Fibroblast of lung (primary cell): Measurements from ENCODE around the gene PCSK6. TPM values are rescaled to one million over a fixed set of nuclear protein-coding genes. Genes with fewer than 3 reads are reported as not detected.

ENCODE experiments used
- DNase-seq, 2 donors: peaks; one replicate each; pipeline versions ENCODE4 v3.0.0 to v3.0.0-alpha.2; 2010; ENCODE audit warnings: low read depth in 2 of 2
- H2AFZ ChIP-seq: 2 replicates; pipeline ENCODE4 v1.5.1; 2012; ENCODE audit warnings: low read length, control low read depth, inconsistent platforms
- H3K27ac ChIP-seq: 2 replicates; pipeline ENCODE4 v1.5.1; 2011; ENCODE audit warnings: low read length, control low read depth; ENCODE audit not compliant: insufficient read depth
- H3K27me3 ChIP-seq: 2 replicates; pipeline ENCODE4 v1.5.1; 2011; ENCODE audit warnings: mild to moderate bottlenecking, low read length; ENCODE audit not compliant: control insufficient read depth, insufficient read depth
- H3K36me3 ChIP-seq: 2 replicates; pipeline ENCODE4 v1.5.1; 2011; ENCODE audit warnings: low read length; ENCODE audit not compliant: control insufficient read depth, insufficient read depth
- H3K4me1 ChIP-seq: 2 replicates; pipeline ENCODE4 v1.5.1; 2011; ENCODE audit warnings: low read length; ENCODE audit not compliant: control insufficient read depth, insufficient read depth; ENCODE audit errors: extremely low read depth
- H3K4me2 ChIP-seq: 2 replicates; pipeline ENCODE4 v1.5.1; 2011; ENCODE audit warnings: low read length, control low read depth; ENCODE audit not compliant: insufficient read depth; ENCODE audit errors: extremely low read depth
- H3K4me3 ChIP-seq, 4 experiments: fragments of 200-600 bp in 1 of 4; sonication (generic) in 1 of 4; replicated peaks in 1 of 4; 2 replicates each; pipeline ENCODE4 v1.5.1; 2011 to 2016; ENCODE audit warnings: low read length in 4 of 4, low read depth in 3 of 4, mild to moderate bottlenecking in 3 of 4, control low read depth in 2 of 4, inconsistent platforms in 1 of 4, mixed read lengths in 1 of 4; ENCODE audit not compliant: insufficient read depth in 1 of 4; ENCODE audit errors: control extremely low read depth in 1 of 4
- H3K79me2 ChIP-seq: 2 replicates; pipeline ENCODE4 v1.5.1; 2012; ENCODE audit warnings: mild to moderate bottlenecking, low read length, inconsistent platforms; ENCODE audit not compliant: control insufficient read depth, insufficient read depth
- H3K9ac ChIP-seq: 2 replicates; pipeline ENCODE4 v1.5.1; 2011; ENCODE audit warnings: mild to moderate bottlenecking, low read length, control low read depth; ENCODE audit not compliant: insufficient read depth
- H3K9me3 ChIP-seq: 2 replicates; pipeline ENCODE4 v1.5.1; 2012; ENCODE audit warnings: low read depth, low read length; ENCODE audit not compliant: control insufficient read depth, insufficient read depth
- H4K20me1 ChIP-seq: 2 replicates; pipeline ENCODE4 v1.5.1; 2011; ENCODE audit warnings: low read length; ENCODE audit not compliant: control insufficient read depth, insufficient read depth; ENCODE audit errors: extremely low read depth
- EZH2 ChIP-seq: IDR thresholded peaks from 2 replicates; pipeline ENCODE4 v1.5.1; 2012; ENCODE audit warnings: low read length, control low read depth, mild to moderate bottlenecking; ENCODE audit errors: missing control alignments
- polyA plus RNA-seq, 2 donors: library from polyadenylated mRNA; depleted of rRNA in 1 of 2; stranded (reverse) in 1 of 2; unstranded in 1 of 2; fragments of >200 nt; gene quantifications; 2 replicates each; pipeline ENCODE4 v1.2.1, GENCODE V29; 2011 to 2012; ENCODE audit warnings: missing spikeins in 1 of 2
- total RNA-seq: library from RNA; depleted of rRNA; stranded (reverse); fragments of >200 nt; gene quantifications from 2 replicates; pipeline ENCODE4 v1.2.1, GENCODE V29; 2014
- TF ChIP-seq, protein P1 (sequence below), 2 donors: IDR thresholded peaks in 1 of 2; conservative IDR thresholded peaks in 1 of 2; 1 replicate in 1 of 2; 2 replicates in 1 of 2; pipeline ENCODE4 v1.5.1; 2011 to 2012; ENCODE audit warnings: low read length in 2 of 2, control low read depth in 1 of 2, inconsistent platforms in 1 of 2, low read depth in 1 of 2, mild to moderate bottlenecking in 1 of 2

Gene PCSK6
- total and polyA plus RNA-seq, 2 donors (not counting 1 experiment from before 2014, with no cell fraction given): 0.02 to 0.83 TPM

- DNase-seq: no peak
- no peak overlapping the region for H3K4me2 ChIP-seq
Observed at GRCh38 chr15:101366853-101367252, 122.7 kb downstream of the PCSK6 start.

DNA sequence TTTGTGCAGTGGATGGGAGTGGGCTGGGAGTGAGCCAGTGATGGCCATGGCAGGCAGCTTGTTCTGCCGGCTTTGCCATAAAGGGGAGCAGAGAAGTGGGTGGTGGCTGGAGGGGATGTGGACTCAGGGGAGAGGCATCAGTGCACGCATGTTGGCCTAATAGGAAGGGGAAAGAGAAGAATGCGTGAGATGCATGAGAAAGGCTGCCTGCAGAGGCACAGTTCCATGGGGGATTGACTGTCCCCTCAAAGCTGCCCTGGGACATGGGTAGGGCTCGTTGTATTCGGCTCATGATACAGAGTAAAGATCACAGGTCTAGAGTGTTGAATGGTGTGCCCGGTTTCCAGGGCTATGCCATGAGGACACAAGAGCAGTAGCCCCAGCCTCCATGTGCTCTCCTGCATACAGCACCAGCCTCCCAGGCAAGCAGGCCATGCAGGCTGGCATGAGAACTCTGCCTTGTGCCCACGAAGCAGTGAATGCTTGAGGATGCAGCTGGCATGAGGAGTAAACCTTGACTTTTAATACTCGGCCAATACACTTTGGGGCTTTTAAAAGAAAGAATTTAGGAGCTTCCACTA lies 126.4 kb downstream of the PCSK6 start:
- Histone ChIP-seq H3K9me3 (no peaks in the 10 kb centered on the region), H4K20me1 (no peaks in the 10 kb centered on the region), H2AFZ (no peak overlapping the region), H3K79me2 (no peaks in the 10 kb centered on the region), H3K4me2 (no peak overlapping the region), H3K27me3 (no peaks in the 10 kb centered on the region), H3K9ac (no peak overlapping the region), H3K4me3 (no peak overlapping the region), H3K27ac (no peak overlapping the region), H3K36me3 (no peaks in the 10 kb centered on the region), H3K4me1 (no peaks in the 10 kb centered on the region)
- DNase-seq: no peak
- TF ChIP-seq, protein P1, sequence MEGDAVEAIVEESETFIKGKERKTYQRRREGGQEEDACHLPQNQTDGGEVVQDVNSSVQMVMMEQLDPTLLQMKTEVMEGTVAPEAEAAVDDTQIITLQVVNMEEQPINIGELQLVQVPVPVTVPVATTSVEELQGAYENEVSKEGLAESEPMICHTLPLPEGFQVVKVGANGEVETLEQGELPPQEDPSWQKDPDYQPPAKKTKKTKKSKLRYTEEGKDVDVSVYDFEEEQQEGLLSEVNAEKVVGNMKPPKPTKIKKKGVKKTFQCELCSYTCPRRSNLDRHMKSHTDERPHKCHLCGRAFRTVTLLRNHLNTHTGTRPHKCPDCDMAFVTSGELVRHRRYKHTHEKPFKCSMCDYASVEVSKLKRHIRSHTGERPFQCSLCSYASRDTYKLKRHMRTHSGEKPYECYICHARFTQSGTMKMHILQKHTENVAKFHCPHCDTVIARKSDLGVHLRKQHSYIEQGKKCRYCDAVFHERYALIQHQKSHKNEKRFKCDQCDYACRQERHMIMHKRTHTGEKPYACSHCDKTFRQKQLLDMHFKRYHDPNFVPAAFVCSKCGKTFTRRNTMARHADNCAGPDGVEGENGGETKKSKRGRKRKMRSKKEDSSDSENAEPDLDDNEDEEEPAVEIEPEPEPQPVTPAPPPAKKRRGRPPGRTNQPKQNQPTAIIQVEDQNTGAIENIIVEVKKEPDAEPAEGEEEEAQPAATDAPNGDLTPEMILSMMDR (conservative IDR thresholded peaks at IDR 0.05 in 1 of 2, IDR thresholded peaks at IDR 0.05 in 1 of 2; ENCODE audit: low read depth in 1 of 2, low read length in 2 of 2): no peak
- no peak for TF ChIP-seq EZH2

More at GRCh38 chr15:101366853-101367252, 122.7 kb downstream of the PCSK6 start:
- Histone ChIP-seq H2AFZ (no peak overlapping the region), H3K4me1 (no peaks in the 10 kb centered on the region), H3K79me2 (no peaks in the 10 kb centered on the region), H3K9me3 (no peaks in the 10 kb centered on the region), H3K27ac (no peak overlapping the region), H3K9ac (no peak overlapping the region), H4K20me1 (no peaks in the 10 kb centered on the region), H3K27me3 (no peaks in the 10 kb centered on the region), H3K36me3 (no peaks in the 10 kb centered on the region), H3K4me3 (no peak overlapping the region)
- no peak for TF ChIP-seq EZH2
- TF ChIP-seq, protein P1 (conservative IDR thresholded peaks at IDR 0.05 in 1 of 2, IDR thresholded peaks at IDR 0.05 in 1 of 2; ENCODE audit: low read depth in 1 of 2, low read length in 2 of 2): no peak

- Histone ChIP-seq H3K9me3 (no peaks in the 10 kb centered on the region), H3K79me2 (no peaks in the 10 kb centered on the region), H3K4me1 (no peaks in the 10 kb centered on the region), H3K9ac (no peak overlapping the region), H3K4me2 (no peak overlapping the region), H4K20me1 (no peaks in the 10 kb centered on the region), H2AFZ (no peak overlapping the region), H3K4me3 (no peak overlapping the region), H3K27me3 (no peaks in the 10 kb centered on the region), H3K36me3 (no peaks in the 10 kb centered on the region), H3K27ac (no peak overlapping the region)
- DNase-seq: no peak
- TF ChIP-seq, protein P1 (conservative IDR thresholded peaks at IDR 0.05 in 1 of 2, IDR thresholded peaks at IDR 0.05 in 1 of 2; ENCODE audit: low read depth in 1 of 2, low read length in 2 of 2): no peak
- TF ChIP-seq EZH2: no peak
Observed at GRCh38 chr15:101362359-101362758, 127.1 kb downstream of the PCSK6 start.
